ENCODE results near the gene KCNJ14.

The KCNJ14 gene

DNA sequence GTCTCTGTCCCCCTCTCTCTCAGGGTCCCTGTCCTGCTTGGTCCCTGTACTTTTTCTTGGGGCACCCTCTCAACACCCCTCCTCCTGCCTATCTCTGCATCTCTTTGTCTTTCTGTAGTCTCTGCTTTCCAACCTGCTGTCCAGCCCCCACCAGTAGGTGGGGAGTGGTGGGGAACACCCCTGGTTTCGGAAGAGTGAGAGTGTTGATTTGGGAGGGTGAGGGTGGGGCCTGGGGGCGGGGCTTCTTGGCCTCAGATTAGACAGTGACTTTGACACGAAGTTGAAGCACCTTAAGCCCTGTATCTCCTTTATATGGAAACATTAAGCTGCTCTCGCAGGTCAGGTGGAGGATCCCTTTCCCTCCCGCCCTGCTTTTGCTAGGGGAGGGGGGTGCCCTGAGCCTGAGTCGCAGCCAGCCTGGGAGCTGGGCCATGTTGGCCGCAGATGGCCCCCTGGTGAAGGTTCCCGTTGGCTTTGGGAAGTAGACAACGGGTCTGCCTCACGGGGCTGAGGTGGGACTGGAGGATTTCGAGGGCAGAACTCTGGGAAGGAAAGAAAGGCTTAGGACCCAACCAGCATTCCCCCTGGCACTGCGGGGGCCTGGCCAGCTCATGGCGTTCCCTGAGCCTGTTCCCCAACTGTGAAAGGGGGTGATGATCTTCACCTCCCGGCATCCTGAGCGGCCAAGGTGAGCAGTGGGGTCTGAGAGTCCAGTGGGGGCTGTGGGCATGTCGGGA lies at the start of gene KCNJ14:
Gene KCNJ14, plus strand, starts transcription at position 404 of the 737 bp plus-strand sequence. CDS start 6,151 bp downstream, outside the sequence.
- no peak for DNase-seq (ENCODE audit: low read depth)

DNA sequence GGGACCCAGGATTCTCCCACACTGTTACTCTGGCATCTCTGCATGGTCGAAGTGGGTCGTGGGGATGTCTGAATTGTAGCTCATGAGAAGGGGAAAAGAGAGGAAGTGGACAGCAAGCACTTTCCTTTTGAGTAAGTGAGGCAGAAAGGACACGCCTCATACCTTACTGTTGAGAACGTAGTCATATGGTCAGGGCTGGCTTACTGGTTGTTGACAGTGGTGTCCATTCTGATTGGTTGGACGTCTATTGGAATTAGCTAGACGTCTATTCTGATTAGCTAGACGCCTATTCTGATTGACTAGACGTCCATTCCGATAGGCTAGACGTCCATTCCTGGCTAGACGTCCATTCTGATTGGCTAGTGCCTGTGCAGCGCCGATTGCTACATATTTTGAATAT lies 49.5 kb upstream of the KCNJ14 start:
- no peak for DNase-seq (ENCODE audit: low read depth)

DNA sequence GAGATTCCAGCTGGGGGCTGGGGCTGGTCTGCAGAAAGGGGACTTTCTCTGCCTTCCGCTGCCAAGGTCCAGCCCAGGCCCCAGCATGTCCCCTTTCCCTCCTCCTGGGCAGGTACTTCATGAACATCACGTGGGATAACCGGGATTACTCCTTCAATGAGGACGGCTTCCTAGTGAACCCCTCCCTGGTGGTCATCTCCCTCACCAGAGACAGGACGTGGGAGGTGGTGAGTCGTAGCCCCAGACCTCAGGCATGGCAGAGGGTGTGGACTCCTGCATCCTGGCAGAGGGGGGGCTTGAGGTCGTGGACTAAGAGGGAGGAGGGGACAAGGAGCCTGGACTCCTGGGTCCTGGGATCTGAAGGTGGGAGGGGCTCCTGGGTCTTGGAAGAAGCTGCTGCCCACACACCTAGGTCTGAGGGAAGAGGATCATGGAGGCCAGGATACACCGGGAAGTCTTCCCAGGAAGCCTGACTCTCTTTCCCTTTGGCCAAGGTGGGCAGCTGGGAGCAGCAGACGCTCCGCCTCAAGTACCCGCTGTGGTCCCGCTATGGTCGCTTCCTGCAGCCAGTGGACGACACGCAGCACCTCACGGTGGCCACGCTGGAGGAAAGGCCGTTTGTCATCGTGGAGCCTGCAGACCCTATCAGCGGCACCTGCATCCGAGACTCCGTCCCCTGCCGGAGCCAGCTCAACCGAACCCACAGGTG lies 41.3 kb upstream of the KCNJ14 start:
- no peak for DNase-seq (ENCODE audit: low read depth)

DNA sequence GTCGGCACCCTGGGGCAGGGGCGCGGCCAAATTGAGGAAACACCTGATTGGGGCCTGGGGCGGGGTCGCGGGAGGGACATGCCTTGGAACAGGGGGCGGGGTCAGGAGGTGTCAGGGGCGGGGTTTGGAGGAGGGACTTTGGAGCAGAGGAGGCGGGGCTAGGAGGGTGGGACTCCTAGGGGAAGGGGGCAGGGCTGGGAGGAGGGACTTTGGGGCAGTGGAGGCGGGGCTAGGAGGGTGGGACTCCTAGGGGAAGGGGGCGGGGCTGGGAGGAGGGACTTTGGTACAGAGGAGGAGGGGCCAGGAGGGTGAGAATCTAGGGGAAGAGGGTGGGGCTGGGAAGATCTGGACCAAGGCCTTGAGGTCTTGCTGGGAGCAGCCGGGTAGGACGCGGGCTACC lies 40.0 kb upstream of the KCNJ14 start:
- no peak for DNase-seq (ENCODE audit: low read depth)

DNA sequence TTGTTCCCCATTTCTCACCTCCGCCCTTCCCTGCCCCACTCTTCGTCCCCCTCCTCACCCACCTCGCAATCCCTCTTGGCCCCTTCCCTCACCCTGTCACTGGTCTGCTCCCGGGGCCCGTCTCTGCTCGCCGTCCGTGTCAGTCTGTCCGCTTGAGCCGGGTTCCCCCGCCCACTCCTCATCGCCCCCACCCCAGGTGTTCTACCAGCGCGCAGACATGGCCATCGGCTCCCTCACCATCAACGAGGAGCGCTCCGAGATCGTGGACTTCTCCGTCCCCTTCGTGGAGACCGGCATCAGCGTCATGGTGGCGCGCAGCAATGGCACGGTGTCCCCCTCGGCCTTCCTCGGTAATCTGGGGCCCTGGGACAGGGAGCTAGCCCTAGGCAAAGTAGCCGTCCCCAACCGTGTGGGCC lies 39.6 kb upstream of the KCNJ14 start:
- DNase-seq (ENCODE audit: low read depth): no peak

DNA sequence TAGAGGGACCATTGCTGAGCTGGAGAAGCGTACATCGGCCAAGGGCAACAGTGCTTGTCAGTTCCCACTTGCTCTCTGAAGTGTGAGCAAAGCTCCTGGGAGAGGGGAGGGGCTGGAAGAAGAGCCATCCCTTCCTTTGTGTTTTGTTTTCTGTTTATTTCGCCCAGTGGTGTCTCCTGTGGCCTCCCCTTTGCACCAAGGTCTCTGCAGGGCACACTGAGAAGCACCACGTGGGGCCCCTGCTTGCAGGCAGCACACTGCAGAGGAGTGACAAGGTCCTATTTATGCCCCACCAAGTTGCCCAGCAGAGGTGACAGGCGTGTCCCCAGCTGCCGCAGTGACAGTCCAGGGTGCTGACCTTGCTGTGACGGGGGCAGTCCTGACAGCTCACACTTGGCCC lies 38.0 kb upstream of the KCNJ14 start:
- no peak for DNase-seq (ENCODE audit: low read depth)

DNA sequence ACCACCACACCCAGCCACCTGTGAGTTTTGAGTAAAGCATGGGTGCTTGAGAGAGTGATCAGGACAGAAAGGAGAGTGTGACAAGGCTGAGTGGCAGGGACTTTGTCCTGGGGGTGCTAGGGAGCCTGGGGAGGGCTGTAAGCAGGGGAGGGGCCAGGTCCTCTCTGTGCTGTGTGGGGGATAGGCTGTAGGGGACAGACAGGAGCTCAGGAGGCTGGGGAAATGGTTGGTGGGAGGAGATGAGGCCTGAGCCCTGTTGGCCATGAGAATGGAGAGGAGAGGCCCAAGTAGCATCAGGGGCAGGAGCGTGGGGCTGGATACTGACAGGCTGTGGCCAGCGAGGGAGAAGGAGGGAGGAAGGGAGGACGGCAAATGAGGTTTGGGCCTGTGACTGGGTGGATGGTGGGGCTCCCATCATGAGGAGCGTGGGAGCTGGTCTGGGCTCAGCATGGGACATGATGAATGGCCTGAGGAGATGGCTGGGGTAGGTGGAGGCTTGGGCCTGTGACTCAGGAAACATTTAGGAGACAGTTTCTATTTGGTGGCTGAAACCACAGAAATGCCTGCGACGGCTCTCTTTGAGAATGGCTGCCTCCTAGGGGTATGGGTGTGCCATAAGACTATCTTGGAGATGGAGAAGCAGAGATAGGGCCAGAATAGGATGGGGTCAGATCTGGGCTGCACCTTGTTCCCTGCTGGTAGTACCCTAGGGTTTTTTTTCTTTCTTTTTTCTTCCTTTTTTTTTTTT lies 36.9 kb upstream of the KCNJ14 start:
- DNase-seq (ENCODE audit: low read depth): no peak

DNA sequence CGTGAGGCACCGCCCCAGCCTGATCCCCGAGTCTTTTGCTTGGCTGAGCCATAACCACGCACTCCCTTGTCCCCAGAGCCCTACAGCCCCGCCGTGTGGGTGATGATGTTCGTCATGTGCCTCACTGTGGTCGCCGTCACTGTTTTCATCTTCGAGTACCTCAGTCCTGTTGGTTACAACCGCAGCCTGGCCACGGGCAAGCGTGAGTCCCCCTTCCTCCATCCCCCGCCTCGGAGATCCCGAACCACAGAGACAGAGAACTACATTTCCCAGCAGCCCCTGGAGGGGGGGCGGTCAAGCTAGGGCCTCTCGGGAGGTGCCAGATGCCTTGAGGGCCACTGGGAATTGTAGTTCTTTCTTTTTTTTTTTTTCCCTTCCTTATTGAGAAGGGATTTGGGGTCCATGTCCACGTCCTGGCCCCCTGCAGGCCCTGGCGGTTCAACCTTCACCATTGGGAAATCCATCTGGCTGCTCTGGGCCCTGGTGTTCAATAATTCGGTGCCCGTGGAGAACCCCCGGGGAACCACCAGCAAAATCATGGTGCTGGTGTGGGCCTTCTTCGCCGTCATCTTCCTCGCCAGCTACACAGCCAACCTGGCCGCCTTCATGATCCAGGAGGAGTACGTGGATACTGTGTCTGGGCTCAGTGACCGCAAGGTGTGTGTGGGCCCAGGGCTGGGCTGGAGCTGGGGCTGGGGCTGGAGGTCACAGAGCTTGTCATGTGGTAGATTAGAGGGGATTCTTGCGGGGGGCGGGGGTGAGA lies 36.0 kb upstream of the KCNJ14 start:
- DNase-seq (ENCODE audit: low read depth): no peak

DNA sequence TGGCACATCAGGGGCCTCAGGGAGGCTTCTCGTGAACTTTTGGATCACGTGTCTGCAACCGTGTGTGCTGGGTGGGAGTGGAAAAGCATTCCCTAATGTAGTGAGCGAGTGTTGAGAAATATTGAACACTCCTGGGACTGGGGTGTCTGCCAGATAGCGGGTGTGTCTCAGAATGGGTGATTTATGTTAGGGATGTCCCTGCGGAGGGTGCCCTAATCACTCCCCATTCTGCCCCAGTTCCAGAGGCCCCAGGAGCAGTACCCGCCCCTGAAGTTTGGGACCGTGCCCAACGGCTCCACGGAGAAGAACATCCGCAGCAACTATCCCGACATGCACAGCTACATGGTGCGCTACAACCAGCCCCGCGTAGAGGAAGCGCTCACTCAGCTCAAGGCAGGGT lies 33.8 kb upstream of the KCNJ14 start:
- no peak for DNase-seq (ENCODE audit: low read depth)

DNA sequence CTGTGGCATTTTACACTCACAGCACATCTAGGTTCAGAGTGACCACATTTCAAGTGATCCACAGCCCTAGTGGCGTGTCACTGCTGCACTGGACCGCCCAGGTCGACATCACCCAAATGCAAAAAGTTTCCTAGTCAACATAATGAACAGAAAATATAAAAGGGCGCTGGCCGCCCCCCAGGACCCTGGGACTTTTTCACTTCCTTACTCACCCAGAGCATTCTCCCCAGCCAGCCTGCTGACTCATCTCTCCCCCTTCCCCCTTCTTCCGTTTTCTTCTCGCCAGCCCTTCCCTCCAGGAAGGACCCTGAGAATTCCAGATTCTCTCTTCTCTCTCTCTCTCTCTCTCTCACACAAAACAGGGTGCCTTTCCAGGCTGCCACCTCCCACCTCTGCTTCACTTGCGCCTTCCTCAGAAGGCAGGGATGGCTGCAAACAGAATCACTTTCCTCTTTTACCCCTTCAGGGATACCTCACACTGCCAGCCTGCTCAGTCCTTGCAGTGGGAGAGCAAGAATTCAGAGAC lies 30.6 kb upstream of the KCNJ14 start:
- DNase-seq (ENCODE audit: low read depth): no peak

DNA sequence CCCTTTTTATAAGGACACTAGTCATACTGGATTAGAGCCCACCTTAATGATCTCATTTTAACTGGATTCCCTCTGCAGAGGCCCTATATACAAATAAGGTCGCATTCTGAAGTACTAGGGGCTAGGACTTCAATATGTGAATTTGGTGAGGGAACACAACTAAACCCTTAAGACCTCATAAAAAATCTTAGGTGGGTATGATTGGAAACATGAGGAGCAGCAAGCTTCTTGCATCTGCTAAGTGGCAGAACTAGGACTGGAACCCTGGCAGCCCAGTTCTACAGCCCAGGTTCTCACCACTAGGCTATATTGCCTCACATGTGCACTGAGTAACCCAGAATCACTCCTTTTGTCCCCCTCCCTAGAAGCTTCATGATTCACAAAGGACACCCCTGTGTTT lies 26.7 kb upstream of the KCNJ14 start:
- no peak for DNase-seq (ENCODE audit: low read depth)

DNA sequence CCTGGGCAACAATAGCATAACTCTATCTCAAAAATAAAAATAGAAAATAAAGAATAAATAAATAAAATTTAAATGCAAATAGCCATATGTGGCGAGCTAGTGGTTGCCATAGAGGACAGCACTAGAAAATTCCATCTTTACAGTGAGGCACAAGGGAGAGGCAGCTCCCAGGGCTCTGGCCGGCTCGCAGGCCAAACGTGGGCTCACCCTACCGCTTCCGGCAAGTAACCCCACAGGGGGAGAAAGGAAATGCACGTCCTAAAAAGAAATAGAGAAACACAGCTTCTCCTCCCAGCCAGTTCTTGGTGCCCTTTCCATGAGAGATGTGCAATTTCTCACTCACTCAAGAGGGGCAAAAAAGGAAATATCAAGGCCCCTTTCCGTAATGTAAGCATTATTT lies 22.0 kb upstream of the KCNJ14 start:
- DNase-seq (ENCODE audit: low read depth): no peak

DNA sequence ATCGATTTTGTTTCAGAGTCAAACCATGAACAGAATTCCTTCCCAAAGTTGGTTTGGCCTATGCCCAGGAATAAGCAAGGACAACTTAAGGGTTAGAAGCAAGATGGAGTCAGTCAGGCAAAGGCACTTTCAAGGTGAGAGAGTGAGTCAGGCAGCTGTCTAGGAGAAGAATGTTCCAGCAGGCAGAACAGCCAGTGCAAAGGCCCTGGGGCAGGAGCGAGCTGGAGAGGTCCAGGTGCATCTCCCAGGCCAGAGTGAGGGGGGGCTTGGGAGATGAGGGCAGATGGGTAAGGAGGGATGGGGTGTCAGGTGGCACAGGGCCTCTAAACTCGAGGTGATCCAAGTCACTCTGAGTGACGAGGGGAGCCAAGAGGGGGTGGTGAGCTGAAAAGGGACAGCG lies 18.8 kb upstream of the KCNJ14 start:
- no peak for DNase-seq (ENCODE audit: low read depth)

DNA sequence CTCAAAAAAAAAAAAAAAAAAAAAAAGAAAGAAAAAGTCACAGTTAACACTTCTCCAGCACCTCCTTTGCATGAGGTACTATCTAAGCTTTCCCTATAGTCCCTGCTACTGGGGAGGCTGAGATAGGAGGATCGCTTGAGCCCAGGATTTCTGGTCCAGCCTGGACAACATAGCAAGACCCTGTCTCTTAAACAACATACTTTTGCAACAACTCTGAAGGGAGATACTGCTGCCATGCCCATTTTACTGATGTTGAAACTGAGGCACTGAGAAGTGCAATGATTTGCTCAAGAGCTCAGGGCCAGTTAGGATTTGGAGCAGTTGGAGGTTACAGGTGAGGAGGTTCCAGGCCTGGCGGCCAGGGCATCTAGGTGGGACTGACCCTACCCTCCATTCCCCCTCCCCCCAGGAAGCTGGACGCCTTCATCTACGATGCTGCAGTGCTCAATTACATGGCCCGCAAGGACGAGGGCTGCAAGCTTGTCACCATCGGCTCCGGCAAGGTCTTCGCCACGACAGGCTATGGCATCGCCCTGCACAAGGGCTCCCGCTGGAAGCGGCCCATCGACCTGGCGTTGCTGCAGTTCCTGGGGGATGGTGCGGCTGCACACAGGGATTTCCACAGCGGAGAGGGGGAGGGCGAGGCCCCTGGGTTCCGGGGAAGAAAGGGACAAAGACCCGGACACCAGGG lies 13.9 kb upstream of the KCNJ14 start:
- no peak for DNase-seq (ENCODE audit: low read depth)

DNA sequence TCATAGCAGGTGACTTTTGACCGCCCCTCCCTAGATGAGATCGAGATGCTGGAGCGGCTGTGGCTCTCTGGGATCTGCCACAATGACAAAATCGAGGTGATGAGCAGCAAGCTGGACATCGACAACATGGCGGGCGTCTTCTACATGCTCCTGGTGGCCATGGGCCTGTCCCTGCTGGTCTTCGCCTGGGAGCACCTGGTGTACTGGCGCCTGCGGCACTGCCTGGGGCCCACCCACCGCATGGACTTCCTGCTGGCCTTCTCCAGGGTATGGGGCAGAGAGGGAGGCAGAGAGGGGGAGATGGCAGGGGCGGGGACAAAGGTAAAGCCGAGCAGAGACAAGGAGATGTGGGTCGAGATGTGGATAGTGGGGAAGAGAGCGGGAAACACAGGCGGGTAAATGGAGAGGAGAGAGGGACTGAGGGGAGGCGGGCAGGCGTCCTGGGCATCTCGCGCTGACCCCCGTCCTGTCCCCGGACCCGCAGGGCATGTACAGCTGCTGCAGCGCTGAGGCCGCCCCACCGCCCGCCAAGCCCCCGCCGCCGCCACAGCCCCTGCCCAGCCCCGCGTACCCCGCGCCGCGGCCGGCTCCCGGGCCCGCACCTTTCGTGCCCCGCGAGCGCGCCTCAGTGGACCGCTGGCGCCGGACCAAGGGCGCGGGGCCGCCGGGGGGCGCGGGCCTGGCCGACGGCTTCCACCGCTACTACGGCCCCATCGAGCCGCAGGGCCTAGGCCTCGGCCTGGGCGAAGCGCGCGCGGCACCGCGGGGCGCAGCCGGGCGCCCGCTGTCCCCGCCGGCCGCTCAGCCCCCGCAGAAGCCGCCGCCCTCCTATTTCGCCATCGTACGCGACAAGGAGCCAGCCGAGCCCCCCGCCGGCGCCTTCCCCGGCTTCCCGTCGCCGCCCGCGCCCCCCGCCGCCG lies 13.0 kb upstream of the KCNJ14 start:
- DNase-seq (ENCODE audit: low read depth): no peak

DNA sequence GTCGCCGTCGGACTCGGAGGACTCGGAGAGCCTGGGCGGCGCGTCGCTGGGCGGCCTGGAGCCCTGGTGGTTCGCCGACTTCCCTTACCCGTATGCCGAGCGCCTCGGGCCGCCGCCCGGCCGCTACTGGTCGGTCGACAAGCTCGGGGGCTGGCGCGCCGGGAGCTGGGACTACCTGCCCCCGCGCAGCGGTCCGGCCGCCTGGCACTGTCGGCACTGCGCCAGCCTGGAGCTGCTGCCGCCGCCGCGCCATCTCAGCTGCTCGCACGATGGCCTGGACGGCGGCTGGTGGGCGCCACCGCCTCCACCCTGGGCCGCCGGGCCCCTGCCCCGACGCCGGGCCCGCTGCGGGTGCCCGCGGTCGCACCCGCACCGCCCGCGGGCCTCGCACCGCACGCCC lies 12.1 kb upstream of the KCNJ14 start:
- no peak for DNase-seq (ENCODE audit: low read depth)

DNA sequence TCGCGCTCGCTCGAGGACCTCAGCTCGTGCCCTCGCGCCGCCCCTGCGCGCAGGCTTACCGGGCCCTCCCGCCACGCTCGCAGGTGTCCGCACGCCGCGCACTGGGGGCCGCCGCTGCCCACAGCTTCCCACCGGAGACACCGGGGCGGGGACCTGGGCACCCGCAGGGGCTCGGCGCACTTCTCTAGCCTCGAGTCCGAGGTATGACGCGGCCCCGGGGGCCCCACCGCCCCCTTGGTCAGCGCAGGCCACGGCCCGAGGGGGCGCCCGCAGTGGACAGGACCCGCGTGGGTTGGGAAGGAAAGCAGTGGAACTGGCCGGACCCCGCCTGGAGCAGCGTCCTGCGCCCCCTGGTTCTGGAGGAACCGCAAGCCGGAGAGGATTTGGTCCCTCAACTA lies 11.6 kb upstream of the KCNJ14 start:
- no peak for DNase-seq (ENCODE audit: low read depth)

DNA sequence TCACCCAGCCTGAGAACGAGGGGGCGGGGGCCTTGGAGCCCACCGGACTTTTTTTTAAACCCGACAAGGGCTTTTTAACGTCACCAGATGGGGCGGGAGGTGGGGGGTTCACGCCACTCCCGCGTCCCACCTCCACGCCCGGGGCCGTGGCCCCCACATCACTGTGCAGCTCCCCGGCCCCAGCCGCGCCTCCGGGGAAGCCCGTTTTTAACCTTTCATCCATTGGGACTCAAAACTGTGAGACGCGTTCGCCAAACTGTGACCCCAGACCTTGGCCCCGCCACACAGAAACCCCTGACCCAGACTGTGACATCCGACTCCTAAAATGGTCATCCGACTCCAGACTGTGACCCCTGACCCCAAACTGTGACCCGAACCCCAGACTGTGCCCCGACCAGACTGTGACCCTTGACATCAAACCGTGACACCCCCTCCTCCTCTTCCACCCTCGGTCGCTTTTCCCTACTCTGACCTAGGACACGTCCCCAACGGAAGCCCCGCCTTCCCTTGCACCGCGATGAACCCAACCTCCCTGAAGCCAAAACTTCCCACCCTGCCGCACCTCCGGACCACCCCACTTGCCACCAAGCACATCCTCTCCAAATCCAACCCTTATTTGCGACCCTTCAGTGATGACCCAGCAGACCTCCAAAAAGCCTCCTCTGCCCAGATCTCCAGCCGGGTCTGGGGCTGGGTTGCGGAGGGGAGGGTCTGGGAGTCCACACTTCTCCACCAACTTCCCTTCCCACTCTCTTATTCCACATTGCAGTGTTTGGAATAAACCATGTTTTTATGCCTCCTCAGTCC lies 11.0 kb upstream of the KCNJ14 start:
- DNase-seq (ENCODE audit: low read depth): no peak

DNA sequence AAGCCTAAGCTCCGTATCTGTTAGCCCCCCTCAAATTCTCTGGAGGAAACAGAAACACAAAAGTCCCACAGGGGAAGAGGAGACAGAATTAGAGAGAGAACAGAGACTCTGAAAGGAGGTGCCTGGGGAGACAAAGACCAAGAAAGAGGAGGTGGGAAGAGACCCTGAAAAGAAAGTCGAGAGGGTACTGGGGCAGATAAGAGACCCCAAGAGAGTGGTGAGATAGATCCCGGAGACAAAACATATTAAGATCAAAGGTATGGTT lies 10.5 kb upstream of the KCNJ14 start:
- DNase-seq (ENCODE audit: low read depth): no peak

DNA sequence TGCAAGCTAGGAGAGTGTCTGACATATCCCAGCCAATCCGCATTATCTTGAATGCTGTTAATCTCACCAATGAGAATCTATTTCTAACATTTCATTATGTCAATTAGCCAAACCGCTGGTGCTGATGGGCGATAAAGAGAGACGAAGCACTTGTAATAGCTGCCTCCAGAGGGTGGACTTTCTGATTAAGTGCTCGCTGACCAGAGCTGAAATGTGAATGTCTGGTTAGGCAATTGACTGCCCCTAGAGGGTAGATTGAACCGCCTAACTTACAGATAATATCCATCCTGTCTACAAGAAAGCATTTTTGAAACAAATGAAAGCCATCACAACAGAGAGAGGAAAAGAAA lies 10.1 kb upstream of the KCNJ14 start:
- DNase-seq (ENCODE audit: low read depth): peak; percentile 84
